Embryonic facial prominence (tissue), 1 donor: ENCODE results near the gene ALDOC.
"Not testable (repeated sequence)": the region's sequence is repeated elsewhere in the genome, so short reads cannot be mapped to it uniquely, and the experiment has no call there.

Experiments used
- DNase-seq: peaks from one replicate; pipeline ENCODE4 v3.0.0-alpha.2; 2016; ENCODE audit errors: extremely low spot score

The ALDOC gene

GRCh38 chr17:28582513-28582912, 5.8 kb upstream of the ALDOC start:
- no peak for DNase-seq

GRCh38 chr17:28580959-28581358, 4.3 kb upstream of the ALDOC start:
- no peak for DNase-seq

GRCh38 chr17:28579526-28579925, 2.8 kb upstream of the ALDOC start:
- DNase-seq, result no peak

- no peak for DNase-seq
These were observed 1.8 kb upstream of the ALDOC start for GRCh38 chr17:28578246-28579195.

GRCh38 chr17:28577466-28577824, 750 bp upstream of the ALDOC start:
- DNase-seq, result no peak

GRCh38 chr17:28576016-28576415, 679 bp downstream of the ALDOC start:
- not testable (repeated sequence) for DNase-seq

GRCh38 chr17:28575126-28575795, 1.4 kb downstream of the ALDOC start:
- no peak for DNase-seq

GRCh38 chr17:28574526-28574925, 2.2 kb downstream of the ALDOC start:
- no peak for DNase-seq

GRCh38 chr17:28573966-28574480, 2.7 kb downstream of the ALDOC start:
- DNase-seq, result no peak

GRCh38 chr17:28573521-28573920, 3.2 kb downstream of the ALDOC start:
- DNase-seq, result no peak

- DNase-seq, result no peak
These were observed 3.7 kb downstream of the ALDOC start for GRCh38 chr17:28573040-28573380.

GRCh38 chr17:28572259-28573039, 4.2 kb downstream of the ALDOC start:
- no peak for DNase-seq

- peak; percentile 82 for DNase-seq
These were observed 5.2 kb downstream of the ALDOC start, which contains the start of gene PIGS for GRCh38 chr17:28571361-28572122. Gene PIGS, minus strand, starts transcription at chr17:28571524. Its CDS starts 28 bp downstream, at chr17:28571496.

- DNase-seq, result no peak
These were observed 5.9 kb downstream of the ALDOC start for GRCh38 chr17:28570716-28571360.

- no peak for DNase-seq
These were observed 7.2 kb downstream of the ALDOC start for GRCh38 chr17:28569446-28569845.

- no peak for DNase-seq
These were observed 9.1 kb downstream of the ALDOC start for GRCh38 chr17:28567604-28568003.

- no peak for DNase-seq
These were observed 13.2 kb downstream of the ALDOC start for GRCh38 chr17:28563475-28563874.

GRCh38 chr17:28555022-28555421, 21.7 kb downstream of the ALDOC start:
- DNase-seq, result no peak

GRCh38 chr17:28554565-28554964, 22.1 kb downstream of the ALDOC start:
- DNase-seq, result no peak

GRCh38 chr17:28553000-28553505, 23.6 kb downstream of the ALDOC start:
- no peak for DNase-seq
